WTC11 (cell line): Measurements from ENCODE around the gene MCF2L.

Experiments used
- NR2C2 ChIP-seq: sonication (generic); formaldehyde crosslinking; IDR thresholded peaks from 2 replicates; pipeline ENCODE4 v1.8.0; 2022; ENCODE audit warnings: mild to moderate bottlenecking, missing genetic modification reagents
- TF ChIP-seq, protein P1 (sequence below): sonication (generic); formaldehyde crosslinking; IDR thresholded peaks from 2 replicates; pipeline ENCODE4 v1.8.0; 2022; ENCODE audit warnings: mild to moderate bottlenecking, missing genetic modification reagents
- TF ChIP-seq, protein P2 (sequence below): sonication (generic); formaldehyde crosslinking; IDR thresholded peaks from 2 replicates; pipeline ENCODE4 v1.8.1; 2022; ENCODE audit warnings: mild to moderate bottlenecking, missing genetic modification reagents, moderate library complexity, borderline replicate concordance
- TF ChIP-seq, protein P3 (sequence below): fragments of 200-600 bp; IDR thresholded peaks from 2 replicates; pipeline ENCODE4 v1.8.0; 2022; ENCODE audit warnings: antibody characterized with exemption

DNA sequence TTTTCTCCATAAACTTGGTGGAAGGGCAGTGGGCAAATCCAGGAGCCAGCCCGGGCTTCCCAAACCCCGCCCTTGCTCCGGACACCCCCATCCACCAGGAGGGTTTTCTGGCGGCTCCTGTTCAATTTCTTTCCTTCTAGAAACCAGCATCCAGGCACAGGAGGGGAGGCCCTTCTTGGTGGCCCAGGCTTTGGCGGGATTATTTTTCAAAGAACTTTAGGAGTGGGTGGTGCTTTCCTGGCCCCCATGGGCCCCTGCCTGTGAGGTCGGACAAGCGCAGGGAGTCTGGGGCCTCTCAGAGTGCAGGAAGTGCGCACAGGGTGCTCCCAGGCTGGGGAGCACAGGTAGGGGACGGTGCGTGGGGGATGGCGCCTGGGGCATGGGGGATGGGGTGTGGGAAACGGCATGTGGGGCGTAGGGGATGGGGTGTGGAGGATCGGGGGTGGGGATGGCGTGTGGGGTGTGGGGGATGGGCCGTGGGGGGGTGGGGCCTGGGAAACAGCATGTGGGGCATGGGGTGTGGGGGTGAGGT lies 137.0 kb downstream of the MCF2L start:
- TF ChIP-seq NR2C2 (CRISPR knock-in tag) = no peak
- TF ChIP-seq, protein P1, sequence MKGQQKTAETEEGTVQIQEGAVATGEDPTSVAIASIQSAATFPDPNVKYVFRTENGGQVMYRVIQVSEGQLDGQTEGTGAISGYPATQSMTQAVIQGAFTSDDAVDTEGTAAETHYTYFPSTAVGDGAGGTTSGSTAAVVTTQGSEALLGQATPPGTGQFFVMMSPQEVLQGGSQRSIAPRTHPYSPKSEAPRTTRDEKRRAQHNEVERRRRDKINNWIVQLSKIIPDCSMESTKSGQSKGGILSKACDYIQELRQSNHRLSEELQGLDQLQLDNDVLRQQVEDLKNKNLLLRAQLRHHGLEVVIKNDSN = no peak
- TF ChIP-seq, protein P2, sequence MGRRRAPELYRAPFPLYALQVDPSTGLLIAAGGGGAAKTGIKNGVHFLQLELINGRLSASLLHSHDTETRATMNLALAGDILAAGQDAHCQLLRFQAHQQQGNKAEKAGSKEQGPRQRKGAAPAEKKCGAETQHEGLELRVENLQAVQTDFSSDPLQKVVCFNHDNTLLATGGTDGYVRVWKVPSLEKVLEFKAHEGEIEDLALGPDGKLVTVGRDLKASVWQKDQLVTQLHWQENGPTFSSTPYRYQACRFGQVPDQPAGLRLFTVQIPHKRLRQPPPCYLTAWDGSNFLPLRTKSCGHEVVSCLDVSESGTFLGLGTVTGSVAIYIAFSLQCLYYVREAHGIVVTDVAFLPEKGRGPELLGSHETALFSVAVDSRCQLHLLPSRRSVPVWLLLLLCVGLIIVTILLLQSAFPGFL = no peak
- TF ChIP-seq, protein P3, sequence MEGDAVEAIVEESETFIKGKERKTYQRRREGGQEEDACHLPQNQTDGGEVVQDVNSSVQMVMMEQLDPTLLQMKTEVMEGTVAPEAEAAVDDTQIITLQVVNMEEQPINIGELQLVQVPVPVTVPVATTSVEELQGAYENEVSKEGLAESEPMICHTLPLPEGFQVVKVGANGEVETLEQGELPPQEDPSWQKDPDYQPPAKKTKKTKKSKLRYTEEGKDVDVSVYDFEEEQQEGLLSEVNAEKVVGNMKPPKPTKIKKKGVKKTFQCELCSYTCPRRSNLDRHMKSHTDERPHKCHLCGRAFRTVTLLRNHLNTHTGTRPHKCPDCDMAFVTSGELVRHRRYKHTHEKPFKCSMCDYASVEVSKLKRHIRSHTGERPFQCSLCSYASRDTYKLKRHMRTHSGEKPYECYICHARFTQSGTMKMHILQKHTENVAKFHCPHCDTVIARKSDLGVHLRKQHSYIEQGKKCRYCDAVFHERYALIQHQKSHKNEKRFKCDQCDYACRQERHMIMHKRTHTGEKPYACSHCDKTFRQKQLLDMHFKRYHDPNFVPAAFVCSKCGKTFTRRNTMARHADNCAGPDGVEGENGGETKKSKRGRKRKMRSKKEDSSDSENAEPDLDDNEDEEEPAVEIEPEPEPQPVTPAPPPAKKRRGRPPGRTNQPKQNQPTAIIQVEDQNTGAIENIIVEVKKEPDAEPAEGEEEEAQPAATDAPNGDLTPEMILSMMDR = no peak
